Measurements from ENCODE around the gene FANCL. TPM values are rescaled to one million over a fixed set of nuclear protein-coding genes. Genes with fewer than 3 reads are reported as not detected.
A peak's percentile ranks its signal among the peaks of the same experiment; 100 is the strongest.
"Not testable (repeated sequence)": the region's sequence is repeated elsewhere in the genome, so short reads cannot be mapped to it uniquely, and the experiment has no call there.

The FANCL gene
- polyA plus RNA-seq, 2 of the 4 experiments (the other 2 are of a cell fraction), result 34.1 to 68.8 TPM

DNA sequence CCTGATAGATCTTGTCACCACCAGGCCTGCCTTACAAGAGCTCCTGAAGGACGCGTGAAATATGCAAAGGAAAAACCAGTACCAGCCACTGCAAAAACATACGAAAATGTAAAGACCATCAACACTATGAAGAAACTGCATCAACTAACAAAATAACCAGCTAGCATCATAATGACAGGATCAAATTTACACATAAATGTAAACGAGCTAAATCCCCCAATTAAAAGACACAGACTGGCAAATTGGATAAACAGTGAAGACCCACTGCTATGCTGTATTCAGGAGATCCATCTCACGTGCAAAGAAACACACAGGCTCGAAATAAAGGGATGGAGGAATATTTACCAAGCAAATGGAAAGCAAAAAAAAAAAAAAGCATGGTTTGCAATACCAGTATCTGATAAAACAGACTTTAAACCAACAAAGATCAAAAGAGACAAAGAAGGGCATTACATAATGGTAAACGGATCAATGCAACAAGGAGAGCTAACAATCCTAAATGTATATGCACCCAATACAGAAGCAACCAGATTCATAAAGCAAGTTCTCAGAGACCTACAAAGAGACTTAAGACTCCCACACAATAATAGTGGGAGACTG lies 70.7 kb downstream of the FANCL start:
- POLR2A ChIA-PET; H3K9me3 ChIP-seq; H3K4me1 ChIP-seq; H3K4me3 ChIP-seq; ATAC-seq; H3K27ac ChIP-seq; H3K4me2 ChIP-seq; DNase-seq (ENCODE audit: low read depth in 1 of 2, low spot score in 1 of 2); FAIRE-seq: not testable (repeated sequence)
- 93% methylated on average over 7 of the region's 7 CpGs for WGBS (ENCODE audit: missing lambda C conversion rate)
- CTCF ChIA-PET, result interaction anchor here (0.6 kb wide), 1 partner anchor 17 kb away, joined by 3 read pairs; no protein-coding TSS in a partner anchor

DNA sequence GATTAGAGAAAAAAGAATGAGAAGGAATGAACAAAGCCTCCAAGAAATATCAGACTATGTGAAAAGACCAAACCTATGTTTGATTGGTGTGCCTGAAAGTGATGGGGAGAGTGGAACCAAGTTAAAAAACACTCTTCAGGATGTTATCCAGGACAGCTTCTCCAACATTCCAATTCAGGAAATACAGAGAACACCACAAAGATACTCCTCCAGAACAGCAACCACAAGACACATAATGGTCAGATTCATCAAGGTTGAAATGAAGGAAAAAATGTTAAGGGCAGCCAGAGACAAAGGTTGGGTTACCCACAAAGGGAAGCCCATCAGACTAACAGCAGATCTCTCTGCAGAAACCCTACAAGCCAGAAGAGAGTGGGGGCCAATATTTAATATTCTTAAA lies 71.3 kb downstream of the FANCL start:
- POLR2A ChIA-PET; H3K4me2 ChIP-seq; DNase-seq (ENCODE audit: low read depth in 1 of 2, low spot score in 1 of 2); H3K4me3 ChIP-seq; H3K27ac ChIP-seq; H3K4me1 ChIP-seq; FAIRE-seq; ATAC-seq; CTCF ChIA-PET; H3K9me3 ChIP-seq: not testable (repeated sequence)

DNA sequence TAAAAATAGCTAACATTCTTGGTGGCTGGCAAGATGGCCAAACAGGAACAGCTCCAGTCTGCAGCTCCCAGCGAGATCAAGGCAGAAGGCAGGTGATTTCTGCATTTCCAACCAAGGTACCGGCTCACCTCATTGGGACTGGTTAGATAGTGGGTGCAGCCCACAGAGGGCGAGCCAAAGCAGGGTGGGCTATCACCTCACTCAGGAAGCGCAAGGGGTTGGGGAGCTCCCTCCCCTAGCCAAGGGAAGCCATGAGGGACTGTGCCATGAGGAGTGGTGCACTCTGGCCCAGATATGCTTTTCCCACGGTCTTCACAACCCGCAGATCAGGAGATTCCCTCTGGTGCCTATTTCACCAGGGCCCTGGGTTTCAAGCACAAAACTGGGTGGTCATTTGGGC lies 73.0 kb downstream of the FANCL start:
- not testable (repeated sequence) for FAIRE-seq; H3K4me3 ChIP-seq; H3K4me1 ChIP-seq; H3K9me3 ChIP-seq; H3K27ac ChIP-seq; H3K4me2 ChIP-seq; DNase-seq (ENCODE audit: low read depth in 1 of 2, low spot score in 1 of 2)
- peak in 1 of 2 experiments; percentile 39; a peak in 3 of 6 replicates for ATAC-seq
- WGBS (ENCODE audit: missing lambda C conversion rate), result 96% methylated on average over 6 of the region's 6 CpGs
- ChIA-PET POLR2A (interaction anchor here (0.5 kb wide), 1 partner anchor 20 kb away, joined by 3 read pairs; no protein-coding TSS in a partner anchor), CTCF (interaction anchor here (2.4 kb wide), 1 partner anchor 10 kb away, joined by 7 read pairs; no protein-coding TSS in a partner anchor)

DNA sequence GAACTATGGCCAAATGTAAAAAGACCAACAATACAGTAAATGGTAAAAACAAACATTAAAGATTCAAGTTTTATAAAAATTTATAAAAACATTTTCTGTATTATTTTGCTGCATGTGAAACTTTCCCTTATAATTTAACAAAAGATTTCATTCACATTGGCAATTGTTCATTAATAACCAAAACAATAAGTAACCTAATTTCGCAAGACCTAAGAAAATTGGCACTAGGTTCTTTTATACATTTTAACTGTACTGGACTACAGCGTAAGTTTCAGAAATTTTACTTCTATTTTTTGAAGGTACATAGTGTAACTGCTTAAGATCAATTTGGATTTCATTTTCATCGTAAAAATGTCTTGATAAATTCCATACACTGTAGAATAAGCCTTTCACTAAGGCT lies 77.2 kb downstream of the FANCL start:
- no peaks in the 10 kb centered on the region for H3K9me3 ChIP-seq
- ATAC-seq (no peak), DNase-seq (ENCODE audit: low read depth in 1 of 2, low spot score in 1 of 2) (no peak), FAIRE-seq (no peak)
- peak; percentile 38 to 46; a peak in 2 of 4 replicates for TF ChIP-seq CEBPB (IDR thresholded peaks at IDR 0.05)
- TF ChIP-seq POLR2A (IDR thresholded peaks at IDR 0.05; ENCODE audit: low read length), result no peak
- no peak overlapping the region for H3K27ac ChIP-seq
- H3K4me2 ChIP-seq, result no peak overlapping the region
- H3K4me3 ChIP-seq, result no peak overlapping the region
- CTCF ChIA-PET, result no interaction called here
- WGBS (ENCODE audit: missing lambda C conversion rate), result 92% methylated on average over 3 of the region's 3 CpGs
- POLR2A ChIA-PET, result no interaction called here
- H3K4me1 ChIP-seq, result no peaks in the 10 kb centered on the region

DNA sequence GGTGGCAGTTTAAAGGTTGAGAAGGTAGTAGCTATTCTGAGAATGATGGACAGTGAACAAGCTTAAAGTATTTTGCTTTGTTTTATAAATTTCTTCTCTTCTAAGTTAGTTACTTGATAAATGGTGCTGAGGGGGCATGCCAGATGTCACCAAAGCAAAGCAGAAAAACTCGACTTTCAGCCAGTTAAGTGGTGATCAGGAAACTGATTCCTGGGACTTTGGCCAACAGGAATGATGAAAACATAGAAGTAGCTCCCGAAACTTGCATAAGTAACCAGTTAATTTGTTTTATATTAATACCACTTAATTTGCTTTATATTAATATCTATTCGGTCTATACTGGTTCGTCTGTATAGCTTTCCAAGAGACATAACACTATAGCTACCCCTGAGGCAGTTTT lies 82.6 kb downstream of the FANCL start:
- Histone ChIP-seq H3K27ac (no peak overlapping the region), H3K4me2 (no peak overlapping the region), H3K9me3 (no peaks in the 10 kb centered on the region), H3K4me3 (no peak overlapping the region), H3K4me1 (no peaks in the 10 kb centered on the region)
- WGBS (ENCODE audit: missing lambda C conversion rate), result 91% methylated on average over 4 of the region's 4 CpGs
- TF ChIP-seq FOSL2 (IDR thresholded peaks at IDR 0.05) (no peak), FOSL2 (CRISPR knock-in tag; IDR thresholded peaks at IDR 0.05) (no peak)
- TF ChIP-seq, protein P1, sequence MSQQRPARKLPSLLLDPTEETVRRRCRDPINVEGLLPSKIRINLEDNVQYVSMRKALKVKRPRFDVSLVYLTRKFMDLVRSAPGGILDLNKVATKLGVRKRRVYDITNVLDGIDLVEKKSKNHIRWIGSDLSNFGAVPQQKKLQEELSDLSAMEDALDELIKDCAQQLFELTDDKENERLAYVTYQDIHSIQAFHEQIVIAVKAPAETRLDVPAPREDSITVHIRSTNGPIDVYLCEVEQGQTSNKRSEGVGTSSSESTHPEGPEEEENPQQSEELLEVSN (IDR thresholded peaks at IDR 0.05; ENCODE audit: borderline replicate concordance, low read depth), result no peak
- POLR2A ChIA-PET, result no interaction called here
- FAIRE-seq, result no peak
- no peak for ATAC-seq
- CTCF ChIA-PET, result interaction anchor here (1.3 to 1.8 kb wide), 2 partner anchors 9 to 21 kb away, joined by 3 to 7 read pairs; no protein-coding TSS in a partner anchor
- DNase-seq (ENCODE audit: low read depth in 1 of 2, low spot score in 1 of 2), result no peak

DNA sequence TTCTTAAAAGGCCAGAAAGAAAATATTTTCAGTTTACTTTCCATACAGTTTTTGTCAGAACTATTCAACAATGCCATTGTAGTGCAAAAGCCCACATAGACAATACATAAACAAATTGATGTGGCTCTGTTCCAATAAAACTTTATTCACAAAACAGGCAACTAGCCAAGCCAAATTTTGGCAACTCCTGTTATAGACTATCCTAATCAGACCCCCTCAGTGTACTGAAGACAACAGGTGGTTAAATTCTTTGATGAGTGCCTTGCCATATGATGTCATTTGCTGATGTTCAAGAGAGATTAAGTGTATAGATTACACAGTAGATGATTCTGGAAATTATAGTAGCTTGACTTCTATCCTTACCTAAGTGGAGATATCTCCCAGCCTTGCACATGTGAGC lies 83.4 kb downstream of the FANCL start:
- FAIRE-seq, result no peak
- DNase-seq (ENCODE audit: low read depth in 1 of 2, low spot score in 1 of 2), result no peak
- Histone ChIP-seq H3K4me1 (no peaks in the 10 kb centered on the region), H3K4me3 (no peak overlapping the region), H3K9me3 (no peaks in the 10 kb centered on the region), H3K27ac (no peak overlapping the region), H3K4me2 (no peak overlapping the region)
- no peak for ATAC-seq
- ChIA-PET POLR2A (no interaction called here), CTCF (interaction anchor here (0.7 to 1.8 kb wide), 3 partner anchors 9 to 319 kb away, joined by 3 to 7 read pairs (median 3); no protein-coding TSS in a partner anchor)
- TF ChIP-seq ZSCAN20 (CRISPR knock-in tag; IDR thresholded peaks at IDR 0.05), result no peak
- no peak for TF ChIP-seq HEYL (CRISPR knock-in tag; IDR thresholded peaks at IDR 0.05)
- no peak for TF ChIP-seq ZFP36 (IDR thresholded peaks at IDR 0.05; ENCODE audit: borderline replicate concordance, partially characterized antibody)
- no peak for TF ChIP-seq KDM1A (IDR thresholded peaks at IDR 0.05; ENCODE audit: low read depth)
- TF ChIP-seq POLR2AphosphoS2 (conservative IDR thresholded peaks at IDR 0.05; ENCODE audit: low read length), result no peak
- TF ChIP-seq MYC (IDR thresholded peaks at IDR 0.05; ENCODE audit: borderline replicate concordance, low read length), result no peak
- no peak for TF ChIP-seq FOSL2 (IDR thresholded peaks at IDR 0.05)
- TF ChIP-seq FOSL2 (CRISPR knock-in tag; IDR thresholded peaks at IDR 0.05), result no peak
- no peak for TF ChIP-seq RARB (CRISPR knock-in tag; IDR thresholded peaks at IDR 0.05)
- TF ChIP-seq, protein P2, sequence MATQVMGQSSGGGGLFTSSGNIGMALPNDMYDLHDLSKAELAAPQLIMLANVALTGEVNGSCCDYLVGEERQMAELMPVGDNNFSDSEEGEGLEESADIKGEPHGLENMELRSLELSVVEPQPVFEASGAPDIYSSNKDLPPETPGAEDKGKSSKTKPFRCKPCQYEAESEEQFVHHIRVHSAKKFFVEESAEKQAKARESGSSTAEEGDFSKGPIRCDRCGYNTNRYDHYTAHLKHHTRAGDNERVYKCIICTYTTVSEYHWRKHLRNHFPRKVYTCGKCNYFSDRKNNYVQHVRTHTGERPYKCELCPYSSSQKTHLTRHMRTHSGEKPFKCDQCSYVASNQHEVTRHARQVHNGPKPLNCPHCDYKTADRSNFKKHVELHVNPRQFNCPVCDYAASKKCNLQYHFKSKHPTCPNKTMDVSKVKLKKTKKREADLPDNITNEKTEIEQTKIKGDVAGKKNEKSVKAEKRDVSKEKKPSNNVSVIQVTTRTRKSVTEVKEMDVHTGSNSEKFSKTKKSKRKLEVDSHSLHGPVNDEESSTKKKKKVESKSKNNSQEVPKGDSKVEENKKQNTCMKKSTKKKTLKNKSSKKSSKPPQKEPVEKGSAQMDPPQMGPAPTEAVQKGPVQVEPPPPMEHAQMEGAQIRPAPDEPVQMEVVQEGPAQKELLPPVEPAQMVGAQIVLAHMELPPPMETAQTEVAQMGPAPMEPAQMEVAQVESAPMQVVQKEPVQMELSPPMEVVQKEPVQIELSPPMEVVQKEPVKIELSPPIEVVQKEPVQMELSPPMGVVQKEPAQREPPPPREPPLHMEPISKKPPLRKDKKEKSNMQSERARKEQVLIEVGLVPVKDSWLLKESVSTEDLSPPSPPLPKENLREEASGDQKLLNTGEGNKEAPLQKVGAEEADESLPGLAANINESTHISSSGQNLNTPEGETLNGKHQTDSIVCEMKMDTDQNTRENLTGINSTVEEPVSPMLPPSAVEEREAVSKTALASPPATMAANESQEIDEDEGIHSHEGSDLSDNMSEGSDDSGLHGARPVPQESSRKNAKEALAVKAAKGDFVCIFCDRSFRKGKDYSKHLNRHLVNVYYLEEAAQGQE (IDR thresholded peaks at IDR 0.05), result no peak
- no peak for TF ChIP-seq RFX5 (IDR thresholded peaks at IDR 0.05)
- no peak for TF ChIP-seq NFE2L2 (conservative IDR thresholded peaks at IDR 0.05; ENCODE audit: low read length)
- no peak for TF ChIP-seq RNF2 (IDR thresholded peaks at IDR 0.05; ENCODE audit: borderline replicate concordance, low read depth)
- TF ChIP-seq, protein P3, sequence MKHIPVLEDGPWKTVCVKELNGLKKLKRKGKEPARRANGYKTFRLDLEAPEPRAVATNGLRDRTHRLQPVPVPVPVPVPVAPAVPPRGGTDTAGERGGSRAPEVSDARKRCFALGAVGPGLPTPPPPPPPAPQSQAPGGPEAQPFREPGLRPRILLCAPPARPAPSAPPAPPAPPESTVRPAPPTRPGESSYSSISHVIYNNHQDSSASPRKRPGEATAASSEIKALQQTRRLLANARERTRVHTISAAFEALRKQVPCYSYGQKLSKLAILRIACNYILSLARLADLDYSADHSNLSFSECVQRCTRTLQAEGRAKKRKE (CRISPR knock-in tag; IDR thresholded peaks at IDR 0.05; ENCODE audit: low read depth), result no peak
- TF ChIP-seq CHD4 (IDR thresholded peaks at IDR 0.05; ENCODE audit: borderline replicate concordance), result no peak
- no peak for TF ChIP-seq EHMT2 (IDR thresholded peaks at IDR 0.05; ENCODE audit: low read depth)

Measured in A549 (cell line).